Immature natural killer cell (primary cell): ENCODE data around the gene MYCBP2. TPM values are rescaled to one million over a fixed set of nuclear protein-coding genes. Genes with fewer than 3 reads are reported as not detected.
"Not testable (repeated sequence)": the region's sequence is repeated elsewhere in the genome, so short reads cannot be mapped to it uniquely, and the experiment has no call there.

Experiments
- DNase-seq, 3 donors: peaks; one replicate each; pipeline ENCODE4 v3.0.0; 2022; ENCODE audit warnings: mixed read lengths in 1 of 3
- H3K27ac Mint-ChIP-seq, 6 donors: one replicate each; pipeline ENCODE4 v1.8.0; 2020; ENCODE audit warnings: mixed read lengths in 6 of 6, mild to moderate bottlenecking in 5 of 6, inconsistent platforms in 4 of 6, moderate library complexity in 3 of 6
- H3K27me3 Mint-ChIP-seq, 3 donors: one replicate each; pipeline ENCODE4 v1.8.0; 2020 to 2021; ENCODE audit warnings: low read depth in 3 of 3, mild to moderate bottlenecking in 3 of 3, mixed read lengths in 3 of 3, moderate library complexity in 3 of 3, inconsistent platforms in 1 of 3
- H3K36me3 Mint-ChIP-seq, 3 donors: one replicate each; pipeline ENCODE4 v1.8.0; 2020; ENCODE audit warnings: mixed read lengths in 3 of 3, inconsistent platforms in 2 of 3, mild to moderate bottlenecking in 2 of 3
- H3K4me1 Mint-ChIP-seq, 2 donors: one replicate each; pipeline ENCODE4 v1.8.0; 2020; ENCODE audit warnings: inconsistent platforms in 2 of 2, mild to moderate bottlenecking in 2 of 2, mixed read lengths in 2 of 2, moderate library complexity in 1 of 2
- H3K4me3 Mint-ChIP-seq, 5 donors: one replicate each; pipeline ENCODE4 v1.8.0; 2020; ENCODE audit warnings: mild to moderate bottlenecking in 5 of 5, mixed read lengths in 5 of 5, inconsistent platforms in 3 of 5, moderate library complexity in 3 of 5
- H3K9me3 Mint-ChIP-seq, 6 donors: one replicate each; pipeline ENCODE4 v1.8.0; 2020; ENCODE audit warnings: mild to moderate bottlenecking in 6 of 6, mixed read lengths in 6 of 6, inconsistent platforms in 4 of 6, moderate library complexity in 3 of 6
- polyA plus RNA-seq, 3 donors: library from polyadenylated mRNA; unstranded; fragments of 300-500 nt; fragmentation: Illumina TruSeq; gene quantifications; one replicate each; pipeline ENCODE4 v1.2.3, GENCODE V29; 2021

The MYCBP2 gene
- polyA plus RNA-seq, 3 donors from 2014 or later: 7.6 to 44.0 (median 18.6) TPM

- H3K4me3 Mint-ChIP-seq: peak overlapping the region in 1 of 5 donors; percentile 10
- no peak for DNase-seq
Measured at GRCh38 chr13:77306458-77306857, 20.4 kb downstream of the MYCBP2 start.

GRCh38 chr13:77305266-77305665, 21.6 kb downstream of the MYCBP2 start:
- Mint-ChIP-seq H3K36me3 (no peaks in the 10 kb centered on the region), H3K27ac (peak overlapping the region in 4 of 6 donors; percentile 4 to 58 (median 38)), H3K4me1 (peaks cover 74 to 94% of the 10 kb centered on the region in 2 donors), H3K4me3 (no peak overlapping the region), H3K9me3 (no peaks in the 10 kb centered on the region), H3K27me3 (peaks cover 0 to 3% (median 0%) of the 10 kb centered on the region in 3 donors)
- DNase-seq: no peak

More at GRCh38 chr13:77306458-77306857, 20.4 kb downstream of the MYCBP2 start:
- Mint-ChIP-seq H3K27me3 (peaks cover 0 to 3% (median 0%) of the 10 kb centered on the region in 3 donors), H3K36me3 (no peaks in the 10 kb centered on the region), H3K27ac (peak overlapping the region; percentile 2 to 68 (median 50)), H3K4me1 (peaks cover 76 to 95% of the 10 kb centered on the region in 2 donors), H3K9me3 (no peaks in the 10 kb centered on the region)

- Mint-ChIP-seq H3K27me3 (peaks cover 0 to 3% (median 0%) of the 10 kb centered on the region in 3 donors), H3K9me3 (no peaks in the 10 kb centered on the region), H3K36me3 (peaks cover 3 to 4% (median 3%) of the 10 kb centered on the region in 3 donors), H3K27ac (peak overlapping the region in 1 of 6 donors; percentile 20), H3K4me3 (peak overlapping the region in 1 of 5 donors; percentile 6), H3K4me1 (peaks cover 59 to 87% of the 10 kb centered on the region in 2 donors)
- no peak for DNase-seq
Measured at GRCh38 chr13:77300176-77301037, 26.5 kb downstream of the MYCBP2 start.

GRCh38 chr13:77299587-77299986, 27.3 kb downstream of the MYCBP2 start:
- Mint-ChIP-seq H3K27me3 (peaks cover 0 to 3% (median 0%) of the 10 kb centered on the region in 3 donors), H3K27ac (no peak overlapping the region), H3K36me3 (peaks cover 5 to 9% (median 7%) of the 10 kb centered on the region in 3 donors), H3K9me3 (no peaks in the 10 kb centered on the region), H3K4me1 (peaks cover 53 to 82% of the 10 kb centered on the region in 2 donors), H3K4me3 (no peak overlapping the region)
- DNase-seq: no peak

- peak overlapping the region in 3 of 6 donors; percentile 4 to 27 (median 13) for H3K27ac Mint-ChIP-seq
- H3K4me1 Mint-ChIP-seq: peaks cover 43 to 71% of the 10 kb centered on the region in 2 donors
- peak overlapping the region in 3 of 5 donors; percentile 0 to 29 (median 0) for H3K4me3 Mint-ChIP-seq
- no peaks in the 10 kb centered on the region for H3K9me3 Mint-ChIP-seq
- DNase-seq: no peak
- no peaks in the 10 kb centered on the region for H3K27me3 Mint-ChIP-seq
- peaks cover 8 to 10% (median 9%) of the 10 kb centered on the region in 3 donors for H3K36me3 Mint-ChIP-seq
Measured at GRCh38 chr13:77298426-77298825, 28.5 kb downstream of the MYCBP2 start.

GRCh38 chr13:77291774-77292173, 35.1 kb downstream of the MYCBP2 start:
- Mint-ChIP-seq H3K36me3 (peaks cover 36 to 49% (median 42%) of the 10 kb centered on the region in 3 donors), H3K27ac (no peak overlapping the region), H3K4me3 (no peak overlapping the region), H3K4me1 (peaks cover 6 to 44% of the 10 kb centered on the region in 2 donors), H3K9me3 (no peaks in the 10 kb centered on the region), H3K27me3 (peaks cover 0 to 2% (median 0%) of the 10 kb centered on the region in 3 donors)
- no peak for DNase-seq

- Mint-ChIP-seq H3K36me3 (peaks cover 36 to 51% (median 39%) of the 10 kb centered on the region in 3 donors), H3K4me3 (no peak overlapping the region), H3K9me3 (no peaks in the 10 kb centered on the region), H3K27ac (peak overlapping the region in 1 of 6 donors; percentile 41), H3K27me3 (peaks cover 0 to 2% (median 0%) of the 10 kb centered on the region in 3 donors), H3K4me1 (peaks cover 6 to 34% of the 10 kb centered on the region in 2 donors)
- DNase-seq: no peak
Measured at GRCh38 chr13:77290342-77290741, 36.6 kb downstream of the MYCBP2 start.

GRCh38 chr13:77289851-77290250, 37.0 kb downstream of the MYCBP2 start:
- H3K9me3 Mint-ChIP-seq: no peaks in the 10 kb centered on the region

GRCh38 chr13:77285632-77286031, 41.3 kb downstream of the MYCBP2 start:
- not testable (repeated sequence) for DNase-seq, H3K27ac Mint-ChIP-seq, H3K4me3 Mint-ChIP-seq, H3K27me3 Mint-ChIP-seq, H3K9me3 Mint-ChIP-seq
- Mint-ChIP-seq H3K4me1 (peaks cover 10 to 44% of the 10 kb centered on the region in 2 donors), H3K36me3 (peaks cover 21 to 44% (median 27%) of the 10 kb centered on the region in 3 donors)

More at GRCh38 chr13:77289851-77290250, 37.0 kb downstream of the MYCBP2 start:
- Mint-ChIP-seq H3K27me3 (peaks cover 0 to 2% (median 0%) of the 10 kb centered on the region in 3 donors), H3K27ac (peak overlapping the region in 1 of 6 donors; percentile 25), H3K36me3 (peaks cover 33 to 56% (median 38%) of the 10 kb centered on the region in 3 donors), H3K4me3 (no peak overlapping the region), H3K4me1 (peaks cover 7 to 37% of the 10 kb centered on the region in 2 donors)
- DNase-seq: no peak

GRCh38 chr13:77285098-77285497, 41.8 kb downstream of the MYCBP2 start:
- Mint-ChIP-seq H3K4me3 (no peak overlapping the region), H3K27ac (no peak overlapping the region), H3K27me3 (no peaks in the 10 kb centered on the region), H3K4me1 (peaks cover 7 to 40% of the 10 kb centered on the region in 2 donors), H3K36me3 (peaks cover 17 to 40% (median 23%) of the 10 kb centered on the region in 3 donors), H3K9me3 (no peaks in the 10 kb centered on the region)
- DNase-seq: no peak

- no peaks in the 10 kb centered on the region for H3K9me3 Mint-ChIP-seq
- H3K4me1 Mint-ChIP-seq: peaks cover 1 to 15% of the 10 kb centered on the region in 2 donors
- no peak for DNase-seq
- H3K27me3 Mint-ChIP-seq: peaks cover 0 to 1% (median 0%) of the 10 kb centered on the region in 3 donors
- H3K27ac Mint-ChIP-seq: peak overlapping the region in 1 of 6 donors; percentile 46
- peaks cover 11 to 22% (median 15%) of the 10 kb centered on the region in 3 donors for H3K36me3 Mint-ChIP-seq
- H3K4me3 Mint-ChIP-seq: no peak overlapping the region
Measured at GRCh38 chr13:77274126-77274525, 52.8 kb downstream of the MYCBP2 start.

- Mint-ChIP-seq H3K27me3 (peaks cover 0 to 1% (median 0%) of the 10 kb centered on the region in 3 donors), H3K27ac (peak overlapping the region in 1 of 6 donors; percentile 28), H3K9me3 (no peaks in the 10 kb centered on the region), H3K36me3 (peaks cover 19 to 34% (median 29%) of the 10 kb centered on the region in 3 donors), H3K4me3 (no peak overlapping the region), H3K4me1 (peaks cover 0 to 2% of the 10 kb centered on the region in 2 donors)
- no peak for DNase-seq
Measured at GRCh38 chr13:77269141-77269540, 57.8 kb downstream of the MYCBP2 start.

GRCh38 chr13:77267362-77267761, 59.5 kb downstream of the MYCBP2 start:
- H3K27me3 Mint-ChIP-seq: no peaks in the 10 kb centered on the region
- H3K4me1 Mint-ChIP-seq: no peaks in the 10 kb centered on the region
- no peak overlapping the region for H3K27ac Mint-ChIP-seq
- H3K36me3 Mint-ChIP-seq: peaks cover 15 to 29% (median 27%) of the 10 kb centered on the region in 3 donors
- H3K9me3 Mint-ChIP-seq: no peaks in the 10 kb centered on the region
- H3K4me3 Mint-ChIP-seq: no peak overlapping the region
- DNase-seq: no peak

GRCh38 chr13:77265336-77265735, 61.6 kb downstream of the MYCBP2 start:
- Mint-ChIP-seq H3K36me3 (peaks cover 15 to 33% (median 25%) of the 10 kb centered on the region in 3 donors), H3K4me1 (no peaks in the 10 kb centered on the region), H3K9me3 (no peaks in the 10 kb centered on the region), H3K27ac (peak overlapping the region in 2 of 6 donors; percentile 17 to 18), H3K27me3 (no peaks in the 10 kb centered on the region), H3K4me3 (no peak overlapping the region)
- DNase-seq: no peak
